B cell (primary cell): Measurements from ENCODE around the gene SIL1. TPM values are rescaled to one million over a fixed set of nuclear protein-coding genes. Genes with fewer than 3 reads are reported as not detected.

ENCODE experiments used
- ATAC-seq: fragments of 200-7000 bp; cut with Tn5 transposase; one replicate; pipeline ENCODE4 v1.10.0; 2021; ENCODE audit warnings: low read depth, mild to moderate bottlenecking, moderate number of reproducible peaks, moderate library complexity
- CTCF ChIA-PET: fragments of 350-600 bp; sonication (Branson Sonifier 250); formaldehyde crosslinking; loops from one replicate; lab custom pipeline; 2021; ENCODE audit warnings: antibody characterized with exemption, inconsistent platforms; lab: Charles Lee
- POLR2A ChIA-PET: fragments of 350-600 bp; sonication (Branson Sonifier 250); formaldehyde crosslinking; loops from one replicate; lab custom pipeline; 2021; ENCODE audit warnings: antibody characterized with exemption; lab: Charles Lee
- DNase-seq: peaks from one replicate; pipeline ENCODE4 v3.0.0; 2013
- H2AFZ ChIP-seq: 2 replicates; pipeline ENCODE4 v1.6.1; 2012; ENCODE audit warnings: mild to moderate bottlenecking, low read depth, low read length; ENCODE audit not compliant: insufficient read depth, poor library complexity, severe bottlenecking
- H3K27ac ChIP-seq, 2 donors: 1 replicate in 1 of 2; 2 replicates in 1 of 2; pipeline ENCODE4 v1.5.1; 2012 to 2013; ENCODE audit warnings: low read length in 2 of 2, mild to moderate bottlenecking in 2 of 2, moderate library complexity in 1 of 2
- H3K27me3 ChIP-seq, 4 experiments: fragments of 200-600 bp in 1 of 4; sonication (generic) in 1 of 4; replicated peaks in 1 of 4; 1 replicate in 2 of 4; 2 replicates in 2 of 4; pipeline versions ENCODE4 v1.6.1 to v1.7.0; 2013 to 2016; ENCODE audit warnings: low read length in 3 of 4, mild to moderate bottlenecking in 2 of 4, mixed read lengths in 1 of 4, moderate library complexity in 1 of 4; ENCODE audit not compliant: insufficient read depth in 4 of 4, control insufficient read depth in 3 of 4; ENCODE audit errors: control extremely low read depth in 1 of 4
- H3K36me3 ChIP-seq, 2 experiments: replicated peaks in 1 of 2; 1 replicate in 1 of 2; 2 replicates in 1 of 2; pipeline versions ENCODE4 v1.6.1 to v1.7.1; 2013; ENCODE audit warnings: low read length in 1 of 2; ENCODE audit not compliant: insufficient read depth in 2 of 2, control insufficient read depth in 1 of 2; ENCODE audit errors: control extremely low read depth in 1 of 2, extremely low read depth in 1 of 2
- H3K4me1 ChIP-seq, 2 donors: fragments of 200-600 bp in 1 of 2; sonication (generic) in 1 of 2; 1 replicate in 1 of 2; 2 replicates in 1 of 2; pipeline versions ENCODE4 v1.5.1 to v1.6.1; 2013 to 2017; ENCODE audit warnings: low read length in 2 of 2; ENCODE audit not compliant: control insufficient read depth in 2 of 2, insufficient read depth in 2 of 2
- H3K4me2 ChIP-seq: replicated peaks from 2 replicates; pipeline ENCODE3; 2012; ENCODE audit warnings: mild to moderate bottlenecking, low read depth, low read length; ENCODE audit not compliant: poor library complexity, severe bottlenecking
- H3K4me3 ChIP-seq, 5 experiments: fragments of 200-600 bp in 1 of 5; sonication (generic) in 1 of 5; 1 replicate in 3 of 5; 2 replicates in 2 of 5; pipeline versions ENCODE4 v1.5.1 to v1.7.0; 2011 to 2016; ENCODE audit warnings: low read length in 4 of 5, mild to moderate bottlenecking in 4 of 5, low read depth in 2 of 5, control low read depth in 1 of 5, moderate library complexity in 1 of 5; ENCODE audit not compliant: insufficient read depth in 1 of 5; ENCODE audit errors: control extremely low read depth in 1 of 5, extremely low read depth in 1 of 5
- H3K79me2 ChIP-seq: fragments of 200-600 bp; sonication (generic); one replicate; pipeline ENCODE4 v1.6.0; 2016; ENCODE audit warnings: low read length; ENCODE audit not compliant: control insufficient read depth, insufficient read depth
- H3K9ac ChIP-seq: fragments of 200-600 bp; sonication (generic); 2 replicates; pipeline ENCODE4 v1.6.1; 2017; ENCODE audit warnings: mild to moderate bottlenecking, low read length, moderate library complexity
- H3K9me3 ChIP-seq, 3 donors: one replicate each; pipeline versions ENCODE4 v1.6.1 to v1.7.1; 2013; ENCODE audit warnings: low read length in 2 of 3; ENCODE audit not compliant: control insufficient read depth in 2 of 3, insufficient read depth in 1 of 3; ENCODE audit errors: control extremely low read depth in 1 of 3
- H4K20me1 ChIP-seq: 2 replicates; pipeline ENCODE4 v1.6.0; 2012; ENCODE audit warnings: mild to moderate bottlenecking, low read length; ENCODE audit not compliant: insufficient read depth, control insufficient read depth, poor library complexity, severe bottlenecking
- H3K27ac Mint-ChIP-seq: one replicate; pipeline ENCODE4 v1.8.0; 2021; ENCODE audit warnings: mixed read lengths
- H3K27me3 Mint-ChIP-seq: one replicate; pipeline ENCODE4 v1.8.0; 2021; ENCODE audit warnings: mixed read lengths
- H3K4me1 Mint-ChIP-seq: one replicate; pipeline ENCODE4 v1.8.0; 2021; ENCODE audit warnings: mixed read lengths
- H3K4me3 Mint-ChIP-seq: one replicate; pipeline ENCODE4 v1.8.0; 2021; ENCODE audit warnings: mixed read lengths
- H3K9me3 Mint-ChIP-seq: one replicate; pipeline ENCODE4 v1.8.0; 2022; ENCODE audit warnings: mixed read lengths; ENCODE audit not compliant: insufficient read depth
- CTCF ChIP-seq: fragments of 200-600 bp; IDR thresholded peaks from one replicate; pipeline ENCODE4 v1.8.0; 2022; ENCODE audit warnings: antibody characterized with exemption, mild to moderate bottlenecking
- EZH2 ChIP-seq: IDR thresholded peaks from 2 replicates; pipeline ENCODE4 v1.6.1; 2012; ENCODE audit warnings: borderline replicate concordance, low read depth, mild to moderate bottlenecking, moderate library complexity, low read length; ENCODE audit not compliant: insufficient read depth, poor library complexity, severe bottlenecking
- WGBS: methylation state at CpG from one replicate; pipeline ENCODE4 v1.1.5; 2013; ENCODE audit warnings: missing lambda C conversion rate; ENCODE audit not compliant: insufficient coverage; 5-methylcytosine and 5-hydroxymethylcytosine counted together
- intact Hi-C: fragments of 100-400 bp; cut with micrococcal nuclease; formaldehyde crosslinking; loops from one replicate; pipeline ENCODE4 v1.10.0; 2022
- polyA plus RNA-seq: library from polyadenylated mRNA; depleted of rRNA; stranded (reverse); fragments of >200 nt; gene quantifications from 2 replicates; pipeline ENCODE4 v1.2.3, GENCODE V29; 2012
- total RNA-seq, 2 donors: library from RNA; stranded (reverse); fragments of 120-200 nt in 1 of 2; gene quantifications; 1 replicate in 1 of 2; 2 replicates in 1 of 2; pipeline versions ENCODE4 v1.2.3 to v1.2.4, GENCODE V29; 2013 to 2022

Gene SIL1
- total and polyA plus RNA-seq, 2 donors (not counting 1 experiment from before 2014, with no cell fraction given): 16.9 to 19.8 TPM

GRCh38 chr5:138949988-138950387 is 248.2 kb downstream of the SIL1 start:
- ChIA-PET CTCF (interaction anchor here (0.6 to 1.0 kb wide), 2 partner anchors 158 to 1194 kb away, joined by 3 read pairs; no protein-coding TSS in a partner anchor), POLR2A (no interaction called here)
- H3K27ac Mint-ChIP-seq: no peak overlapping the region
- DNase-seq: no peak
- no peak overlapping the region for H3K4me2 ChIP-seq
- H3K79me2 ChIP-seq: no peaks in the 10 kb centered on the region
- no peaks in the 10 kb centered on the region for H3K27me3 ChIP-seq
- peaks cover 0 to 15% of the 10 kb centered on the region in 2 experiments for H3K36me3 ChIP-seq
- WGBS: no CpG with 5 or more reads among the region's 3 CpGs
- no peak overlapping the region for H3K9ac ChIP-seq
- no peaks in the 10 kb centered on the region for H3K9me3 Mint-ChIP-seq
- no peak overlapping the region for H3K4me3 ChIP-seq
- H3K27me3 Mint-ChIP-seq: no peaks in the 10 kb centered on the region
- no peaks in the 10 kb centered on the region for H4K20me1 ChIP-seq
- H3K4me3 Mint-ChIP-seq: no peak overlapping the region
- H3K4me1 Mint-ChIP-seq: peaks cover 22% of the 10 kb centered on the region
- no peaks in the 10 kb centered on the region for H3K9me3 ChIP-seq
- intact Hi-C loops: no loop called here
- TF ChIP-seq CTCF (no peak), EZH2 (no peak)
- no peak for ATAC-seq
- no peak overlapping the region for H2AFZ ChIP-seq
- H3K4me1 ChIP-seq: peaks cover 13% of the 10 kb centered on the region in 2 donors
- no peak overlapping the region for H3K27ac ChIP-seq

GRCh38 chr5:138949223-138949574 is 249.0 kb downstream of the SIL1 start:
- Mint-ChIP-seq H3K27ac (no peak overlapping the region), H3K9me3 (no peaks in the 10 kb centered on the region), H3K27me3 (no peaks in the 10 kb centered on the region), H3K4me3 (no peak overlapping the region), H3K4me1 (peaks cover 22% of the 10 kb centered on the region)
- Histone ChIP-seq H4K20me1 (no peaks in the 10 kb centered on the region), H3K9me3 (no peaks in the 10 kb centered on the region), H3K27me3 (no peaks in the 10 kb centered on the region), H3K27ac (no peak overlapping the region), H3K4me1 (peaks cover 13% of the 10 kb centered on the region in 2 donors), H2AFZ (no peak overlapping the region), H3K79me2 (no peaks in the 10 kb centered on the region), H3K4me2 (no peak overlapping the region), H3K4me3 (no peak overlapping the region), H3K36me3 (peaks cover 0 to 15% of the 10 kb centered on the region in 2 experiments), H3K9ac (no peak overlapping the region)
- DNase-seq (no peak), ATAC-seq (no peak)
- intact Hi-C loops: no loop called here
- TF ChIP-seq EZH2 (no peak), CTCF (no peak)
- WGBS: 89% methylated on average over 4 of the region's 4 CpGs
- ChIA-PET POLR2A (no interaction called here), CTCF (interaction anchor here (1.0 kb wide), 1 partner anchor 157 kb away, joined by 3 read pairs; no protein-coding TSS in a partner anchor)
